ENCODE data around the gene FTL. TPM values are rescaled to one million over a fixed set of nuclear protein-coding genes. Genes with fewer than 3 reads are reported as not detected.

FTL gene
- total RNA-seq, 1 experiment from 2014 or later = 4,789 TPM

- DNase-seq (ENCODE audit: low read depth) = peak; percentile 85
Observed at GRCh38 chr19:48991873-48992580, 26.9 kb downstream of the FTL start.

GRCh38 chr19:48992581-48993174 lies 27.6 kb downstream of the FTL start:
- DNase-seq (ENCODE audit: low read depth) = no peak

GRCh38 chr19:48993175-48994034 lies 28.3 kb downstream of the FTL start, which contains the start of the genes GYS1 and RUVBL2:
Gene GYS1, minus strand, starts transcription at chr19:48993309. Its CDS starts 197 bp downstream, at chr19:48993112.
Gene RUVBL2, plus strand, starts transcription at chr19:48993887. Its CDS starts 25 bp downstream, at chr19:48993912.
- DNase-seq (ENCODE audit: low read depth) = peak; percentile 99

DNA sequence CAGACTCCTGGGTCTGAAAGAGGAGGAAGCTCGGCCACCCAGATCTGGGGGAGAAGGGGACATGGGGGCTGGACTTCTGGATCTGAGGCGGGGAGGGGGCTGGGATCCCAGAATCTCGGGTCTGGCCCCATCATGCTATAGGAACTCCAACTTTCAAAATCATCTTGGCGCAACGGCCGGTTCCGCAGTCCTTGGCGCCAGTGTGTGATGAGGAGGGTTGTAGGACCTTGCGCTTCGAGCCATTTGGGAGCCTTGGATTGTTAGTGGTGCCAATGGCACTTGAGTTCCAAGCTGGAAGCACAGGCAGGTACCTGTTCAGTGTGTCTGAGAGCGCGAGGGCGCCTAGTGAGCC lies 28.9 kb downstream of the FTL start:
- DNase-seq (ENCODE audit: low read depth) = no peak

DNA sequence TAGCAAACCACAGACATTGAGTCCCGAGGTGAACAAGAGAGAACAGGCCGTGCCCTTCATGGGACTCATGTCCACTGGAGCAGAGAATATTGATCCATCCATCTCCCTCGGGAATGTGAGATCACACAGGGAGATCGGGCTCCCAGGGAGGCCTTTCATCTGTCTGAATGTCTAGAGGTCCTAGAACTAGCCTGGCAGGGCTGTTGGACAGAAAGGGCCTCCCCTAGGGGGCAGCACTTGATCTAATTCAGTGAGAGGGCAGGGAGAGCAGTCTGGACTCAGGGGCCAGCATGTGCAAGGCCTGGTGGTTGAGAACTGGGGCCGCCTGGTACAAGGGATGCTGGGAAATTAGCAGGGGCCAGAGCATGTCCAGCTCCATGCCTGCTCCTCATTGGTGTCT lies 32.9 kb downstream of the FTL start:
- peak; percentile 46 for DNase-seq (ENCODE audit: low read depth)

GRCh38 chr19:48999481-49000325 lies 34.6 kb downstream of the FTL start:
- DNase-seq (ENCODE audit: low read depth) = peak; percentile 59

GRCh38 chr19:49004133-49004532 lies 39.0 kb downstream of the FTL start:
- DNase-seq (ENCODE audit: low read depth) = no peak

DNA sequence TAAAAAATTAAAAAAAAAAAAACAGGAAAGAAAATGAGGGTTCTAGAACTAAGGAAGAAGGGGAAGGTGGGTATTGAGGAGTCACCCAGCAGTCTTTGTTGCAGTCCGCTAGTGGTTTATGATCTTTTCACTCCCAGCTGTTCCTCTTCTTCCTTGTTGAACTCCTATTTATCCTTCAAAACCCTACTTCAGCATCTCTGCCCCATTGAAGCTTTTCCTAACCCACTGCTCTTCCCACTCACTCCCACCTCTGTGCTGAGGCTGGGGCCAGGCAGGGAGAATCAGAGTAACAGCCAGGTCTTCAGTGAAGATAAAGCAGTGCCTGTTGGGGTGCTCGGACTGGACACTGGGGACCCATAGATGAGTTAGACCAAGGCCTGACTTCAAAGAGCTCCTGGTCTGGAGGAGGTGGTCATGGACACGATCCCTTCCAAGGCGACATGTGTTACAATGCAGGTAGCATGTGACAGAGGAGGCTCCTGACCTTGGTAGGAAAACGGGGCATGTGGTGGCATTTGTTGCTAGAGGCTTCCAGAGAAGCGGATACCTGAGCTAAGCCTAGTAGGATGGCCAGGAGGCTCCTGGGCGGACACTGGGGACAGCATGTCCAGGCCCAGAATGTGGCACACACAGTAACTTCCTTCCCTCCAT lies 40.0 kb downstream of the FTL start:
- DNase-seq (ENCODE audit: low read depth) = no peak

- no peak for DNase-seq (ENCODE audit: low read depth)
Observed at GRCh38 chr19:49006905-49007304, 41.8 kb downstream of the FTL start.

GRCh38 chr19:49009828-49010227 lies 44.7 kb downstream of the FTL start:
- no peak for DNase-seq (ENCODE audit: low read depth)

DNA sequence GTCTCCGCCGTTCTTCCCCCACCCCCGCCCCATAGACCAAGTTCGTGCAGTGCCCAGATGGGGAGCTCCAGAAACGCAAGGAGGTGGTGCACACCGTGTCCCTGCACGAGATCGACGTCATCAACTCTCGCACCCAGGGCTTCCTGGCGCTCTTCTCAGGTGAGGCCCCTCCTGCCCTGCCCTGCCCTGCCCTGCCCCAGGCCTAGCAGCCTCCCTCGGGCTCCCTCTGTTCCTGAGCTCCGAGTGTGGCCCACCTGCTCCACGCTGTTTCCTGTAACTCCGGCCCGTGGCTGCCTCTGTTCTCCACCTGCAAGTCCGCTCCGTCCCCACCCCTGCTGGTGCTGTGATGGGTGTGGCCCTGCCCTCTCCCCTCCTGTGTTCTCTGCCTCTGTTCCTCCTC lies 45.3 kb downstream of the FTL start:
- no peak for DNase-seq (ENCODE audit: low read depth)

GRCh38 chr19:49011194-49011593 lies 46.1 kb downstream of the FTL start:
- DNase-seq (ENCODE audit: low read depth) = no peak

- peak; percentile 23 for DNase-seq (ENCODE audit: low read depth)
Observed at GRCh38 chr19:49014123-49014869, 49.2 kb downstream of the FTL start.

DNA sequence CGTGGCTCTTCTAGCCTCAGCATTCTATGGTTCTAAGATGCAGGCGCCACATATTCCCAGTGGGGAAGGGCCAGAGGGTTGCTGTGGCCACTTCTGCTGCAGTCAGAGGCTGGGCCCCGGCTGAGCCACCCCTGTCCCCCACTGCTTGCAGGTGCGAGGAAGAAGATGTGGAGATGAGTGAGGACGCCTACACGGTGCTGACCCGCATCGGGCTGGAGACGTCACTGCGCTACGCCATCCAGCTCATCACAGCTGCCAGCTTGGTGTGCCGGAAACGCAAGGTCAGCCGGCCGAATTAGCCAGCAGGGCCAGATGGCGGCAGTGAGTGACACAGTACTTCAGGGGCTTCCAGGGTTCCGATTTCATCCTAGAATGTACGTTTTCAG lies 49.8 kb downstream of the FTL start:
- no peak for DNase-seq (ENCODE audit: low read depth)

- no peak for DNase-seq (ENCODE audit: low read depth)
Observed at GRCh38 chr19:49016067-49016839, 51.1 kb downstream of the FTL start.
